ENCODE measurements around the gene HOXA13.

HOXA13 gene

GRCh38 chr7:27185854-27186667 lies 13.8 kb downstream of the HOXA13 start:
- TF ChIP-seq CTCF (IDR thresholded peaks at IDR 0.05; ENCODE audit: low read depth, low read length, missing control alignments): no peak
- H3K4me3 ChIP-seq (ENCODE audit: low read depth, low read length): no peak overlapping the region
- no peak for DNase-seq (ENCODE audit: low read depth)

- H3K4me3 ChIP-seq (ENCODE audit: low read depth, low read length): peak within 1 kb of the TSS; percentile 24
- TF ChIP-seq CTCF (IDR thresholded peaks at IDR 0.05; ENCODE audit: low read depth, low read length, missing control alignments): no peak
- no peak for DNase-seq (ENCODE audit: low read depth)
These were observed 14.7 kb downstream of the HOXA13 start, which contains the start of gene HOXA11 for GRCh38 chr7:27185013-27185853. HOXA11 (minus strand) TSS chr7:27185232; CDS start chr7:27185144, 88 bp downstream.

GRCh38 chr7:27184337-27185012 lies 15.4 kb downstream of the HOXA13 start:
- DNase-seq (ENCODE audit: low read depth): no peak
- no peak for TF ChIP-seq CTCF (IDR thresholded peaks at IDR 0.05; ENCODE audit: low read depth, low read length, missing control alignments)

GRCh38 chr7:27183682-27184336 lies 16.1 kb downstream of the HOXA13 start:
- no peak for DNase-seq (ENCODE audit: low read depth)
- peak overlapping the region; percentile 24 for H3K4me3 ChIP-seq (ENCODE audit: low read depth, low read length)
- no peak for TF ChIP-seq CTCF (IDR thresholded peaks at IDR 0.05; ENCODE audit: low read depth, low read length, missing control alignments)

More at GRCh38 chr7:27184337-27185012, 15.4 kb downstream of the HOXA13 start:
- peak overlapping the region; percentile 24 for H3K4me3 ChIP-seq (ENCODE audit: low read depth, low read length)

GRCh38 chr7:27182861-27183681 lies 16.8 kb downstream of the HOXA13 start:
- no peak for DNase-seq (ENCODE audit: low read depth)
- no peak for TF ChIP-seq CTCF (IDR thresholded peaks at IDR 0.05; ENCODE audit: low read depth, low read length, missing control alignments)
- H3K4me3 ChIP-seq (ENCODE audit: low read depth, low read length): no peak overlapping the region

Data from GM12864 (cell line).